Muscle layer of duodenum (tissue), 2 donors: ENCODE results near the gene UBXN6.

Experiments used
- H3K27ac ChIP-seq: one replicate; pipeline ENCODE4 v1.7.0; 2013; ENCODE audit warnings: mild to moderate bottlenecking, low read length
- H3K27me3 ChIP-seq: one replicate; pipeline ENCODE4 v1.7.0; 2013; ENCODE audit warnings: low read depth, mild to moderate bottlenecking, control low read depth, low read length
- H3K36me3 ChIP-seq, 2 donors: one replicate each; pipeline ENCODE4 v1.7.0; 2013; ENCODE audit warnings: low read length in 2 of 2, control low read depth in 1 of 2, mild to moderate bottlenecking in 1 of 2; ENCODE audit not compliant: insufficient read depth in 2 of 2, control insufficient read depth in 1 of 2
- H3K4me1 ChIP-seq, 2 donors: one replicate each; pipeline ENCODE4 v1.7.0; 2013; ENCODE audit warnings: low read length in 2 of 2, mild to moderate bottlenecking in 2 of 2, control low read depth in 1 of 2, moderate library complexity in 1 of 2; ENCODE audit not compliant: insufficient read depth in 2 of 2, control insufficient read depth in 1 of 2
- H3K4me3 ChIP-seq, 2 donors: one replicate each; pipeline ENCODE4 v1.7.0; 2013; ENCODE audit warnings: low read length in 2 of 2, low read depth in 1 of 2, mild to moderate bottlenecking in 1 of 2
- H3K9me3 ChIP-seq, 2 donors: one replicate each; pipeline ENCODE4 v1.7.0; 2013; ENCODE audit warnings: low read length in 2 of 2, control low read depth in 1 of 2, mild to moderate bottlenecking in 1 of 2; ENCODE audit not compliant: control insufficient read depth in 1 of 2
- donor health status: healthy.

Gene UBXN6

GRCh38 chr19:4431296-4431695 lies 26.3 kb downstream of the UBXN6 start:
- Histone ChIP-seq H3K4me1 (no peaks in the 10 kb centered on the region), H3K9me3 (no peaks in the 10 kb centered on the region), H3K27me3 (no peaks in the 10 kb centered on the region), H3K4me3 (no peak overlapping the region), H3K27ac (no peak overlapping the region), H3K36me3 (peaks cover 5 to 34% of the 10 kb centered on the region in 2 donors)

GRCh38 chr19:4430760-4431159 lies 26.8 kb downstream of the UBXN6 start:
- H3K27ac ChIP-seq, result no peak overlapping the region
- H3K4me1 ChIP-seq, result no peaks in the 10 kb centered on the region
- H3K9me3 ChIP-seq, result no peaks in the 10 kb centered on the region
- H3K27me3 ChIP-seq, result no peaks in the 10 kb centered on the region
- no peak overlapping the region for H3K4me3 ChIP-seq
- peaks cover 5 to 34% of the 10 kb centered on the region in 2 donors for H3K36me3 ChIP-seq

GRCh38 chr19:4429771-4430171 lies 27.8 kb downstream of the UBXN6 start:
- Histone ChIP-seq H3K4me1 (no peaks in the 10 kb centered on the region), H3K36me3 (peaks cover 5 to 39% of the 10 kb centered on the region in 2 donors), H3K27ac (no peak overlapping the region), H3K4me3 (no peak overlapping the region), H3K9me3 (no peaks in the 10 kb centered on the region), H3K27me3 (no peaks in the 10 kb centered on the region)

GRCh38 chr19:4429256-4429655 lies 28.3 kb downstream of the UBXN6 start:
- H3K36me3 ChIP-seq, result peaks cover 0 to 39% of the 10 kb centered on the region in 2 donors
- no peaks in the 10 kb centered on the region for H3K9me3 ChIP-seq
- H3K27me3 ChIP-seq, result no peaks in the 10 kb centered on the region
- no peak overlapping the region for H3K27ac ChIP-seq
- no peak overlapping the region for H3K4me3 ChIP-seq
- H3K4me1 ChIP-seq, result no peaks in the 10 kb centered on the region

GRCh38 chr19:4428326-4428975 lies 29.1 kb downstream of the UBXN6 start:
- H3K36me3 ChIP-seq, result peaks cover 0 to 44% of the 10 kb centered on the region in 2 donors
- H3K4me1 ChIP-seq, result no peaks in the 10 kb centered on the region
- no peak overlapping the region for H3K27ac ChIP-seq
- no peaks in the 10 kb centered on the region for H3K9me3 ChIP-seq
- H3K4me3 ChIP-seq, result no peak overlapping the region
- no peaks in the 10 kb centered on the region for H3K27me3 ChIP-seq

- Histone ChIP-seq H3K4me3 (no peak overlapping the region), H3K4me1 (no peaks in the 10 kb centered on the region), H3K9me3 (no peaks in the 10 kb centered on the region), H3K27ac (no peak overlapping the region), H3K27me3 (no peaks in the 10 kb centered on the region), H3K36me3 (peaks cover 0 to 27% of the 10 kb centered on the region in 2 donors)
Measured at GRCh38 chr19:4425537-4425936, 32.1 kb downstream of the UBXN6 start.

- no peak overlapping the region for H3K4me3 ChIP-seq
- H3K36me3 ChIP-seq, result peaks cover 0 to 13% of the 10 kb centered on the region in 2 donors
- no peaks in the 10 kb centered on the region for H3K4me1 ChIP-seq
- no peak overlapping the region for H3K27ac ChIP-seq
- no peaks in the 10 kb centered on the region for H3K27me3 ChIP-seq
- no peaks in the 10 kb centered on the region for H3K9me3 ChIP-seq
Measured at GRCh38 chr19:4423416-4424126, 34.0 kb downstream of the UBXN6 start.

- Histone ChIP-seq H3K4me1 (peaks cover 0 to 7% of the 10 kb centered on the region in 2 donors), H3K9me3 (no peaks in the 10 kb centered on the region), H3K36me3 (peaks cover 0 to 6% of the 10 kb centered on the region in 2 donors), H3K4me3 (no peak overlapping the region), H3K27ac (no peak overlapping the region), H3K27me3 (no peaks in the 10 kb centered on the region)
Measured at GRCh38 chr19:4416268-4416667, 41.3 kb downstream of the UBXN6 start.

GRCh38 chr19:4415352-4415751 lies 42.2 kb downstream of the UBXN6 start:
- H3K4me3 ChIP-seq, result no peak overlapping the region
- H3K36me3 ChIP-seq, result peaks cover 0 to 6% of the 10 kb centered on the region in 2 donors
- no peaks in the 10 kb centered on the region for H3K9me3 ChIP-seq
- H3K27ac ChIP-seq, result no peak overlapping the region
- H3K4me1 ChIP-seq, result peaks cover 0 to 7% of the 10 kb centered on the region in 2 donors
- H3K27me3 ChIP-seq, result no peaks in the 10 kb centered on the region

- H3K36me3 ChIP-seq, result peaks cover 2 to 9% of the 10 kb centered on the region in 2 donors
- H3K9me3 ChIP-seq, result no peaks in the 10 kb centered on the region
- H3K4me3 ChIP-seq, result no peak overlapping the region
- H3K27ac ChIP-seq, result no peak overlapping the region
- peaks cover 0 to 7% of the 10 kb centered on the region in 2 donors for H3K4me1 ChIP-seq
- no peaks in the 10 kb centered on the region for H3K27me3 ChIP-seq
Measured at GRCh38 chr19:4414800-4415321, 42.7 kb downstream of the UBXN6 start.

- Histone ChIP-seq H3K27me3 (no peaks in the 10 kb centered on the region), H3K9me3 (no peaks in the 10 kb centered on the region), H3K4me1 (peaks cover 0 to 7% of the 10 kb centered on the region in 2 donors), H3K27ac (no peak overlapping the region), H3K36me3 (peaks cover 5 to 14% of the 10 kb centered on the region in 2 donors), H3K4me3 (no peak overlapping the region)
Measured at GRCh38 chr19:4414144-4414799, 43.3 kb downstream of the UBXN6 start.
